B cell (primary cell): ENCODE measurements around the gene HEXD. TPM values are rescaled to one million over a fixed set of nuclear protein-coding genes. Genes with fewer than 3 reads are reported as not detected.

Experiments
- ATAC-seq: fragments of 200-7000 bp; cut with Tn5 transposase; one replicate; pipeline ENCODE4 v1.10.0; 2021; ENCODE audit warnings: low read depth, mild to moderate bottlenecking, moderate number of reproducible peaks, moderate library complexity
- CTCF ChIA-PET: fragments of 350-600 bp; sonication (Branson Sonifier 250); formaldehyde crosslinking; loops from one replicate; lab custom pipeline; 2021; ENCODE audit warnings: antibody characterized with exemption, inconsistent platforms; lab: Charles Lee
- POLR2A ChIA-PET: fragments of 350-600 bp; sonication (Branson Sonifier 250); formaldehyde crosslinking; loops from one replicate; lab custom pipeline; 2021; ENCODE audit warnings: antibody characterized with exemption; lab: Charles Lee
- DNase-seq: peaks from one replicate; pipeline ENCODE4 v3.0.0; 2013
- H2AFZ ChIP-seq: 2 replicates; pipeline ENCODE4 v1.6.1; 2012; ENCODE audit warnings: mild to moderate bottlenecking, low read depth, low read length; ENCODE audit not compliant: insufficient read depth, poor library complexity, severe bottlenecking
- H3K27ac ChIP-seq, 2 donors: 1 replicate in 1 of 2; 2 replicates in 1 of 2; pipeline ENCODE4 v1.5.1; 2012 to 2013; ENCODE audit warnings: low read length in 2 of 2, mild to moderate bottlenecking in 2 of 2, moderate library complexity in 1 of 2
- H3K27me3 ChIP-seq, 4 experiments: fragments of 200-600 bp in 1 of 4; sonication (generic) in 1 of 4; replicated peaks in 1 of 4; 1 replicate in 2 of 4; 2 replicates in 2 of 4; pipeline versions ENCODE4 v1.6.1 to v1.7.0; 2013 to 2016; ENCODE audit warnings: low read length in 3 of 4, mild to moderate bottlenecking in 2 of 4, mixed read lengths in 1 of 4, moderate library complexity in 1 of 4; ENCODE audit not compliant: insufficient read depth in 4 of 4, control insufficient read depth in 3 of 4; ENCODE audit errors: control extremely low read depth in 1 of 4
- H3K36me3 ChIP-seq, 2 experiments: replicated peaks in 1 of 2; 1 replicate in 1 of 2; 2 replicates in 1 of 2; pipeline versions ENCODE4 v1.6.1 to v1.7.1; 2013; ENCODE audit warnings: low read length in 1 of 2; ENCODE audit not compliant: insufficient read depth in 2 of 2, control insufficient read depth in 1 of 2; ENCODE audit errors: control extremely low read depth in 1 of 2, extremely low read depth in 1 of 2
- H3K4me1 ChIP-seq, 2 donors: fragments of 200-600 bp in 1 of 2; sonication (generic) in 1 of 2; 1 replicate in 1 of 2; 2 replicates in 1 of 2; pipeline versions ENCODE4 v1.5.1 to v1.6.1; 2013 to 2017; ENCODE audit warnings: low read length in 2 of 2; ENCODE audit not compliant: control insufficient read depth in 2 of 2, insufficient read depth in 2 of 2
- H3K4me2 ChIP-seq: replicated peaks from 2 replicates; pipeline ENCODE3; 2012; ENCODE audit warnings: mild to moderate bottlenecking, low read depth, low read length; ENCODE audit not compliant: poor library complexity, severe bottlenecking
- H3K4me3 ChIP-seq, 5 experiments: fragments of 200-600 bp in 1 of 5; sonication (generic) in 1 of 5; 1 replicate in 3 of 5; 2 replicates in 2 of 5; pipeline versions ENCODE4 v1.5.1 to v1.7.0; 2011 to 2016; ENCODE audit warnings: low read length in 4 of 5, mild to moderate bottlenecking in 4 of 5, low read depth in 2 of 5, control low read depth in 1 of 5, moderate library complexity in 1 of 5; ENCODE audit not compliant: insufficient read depth in 1 of 5; ENCODE audit errors: control extremely low read depth in 1 of 5, extremely low read depth in 1 of 5
- H3K79me2 ChIP-seq: fragments of 200-600 bp; sonication (generic); one replicate; pipeline ENCODE4 v1.6.0; 2016; ENCODE audit warnings: low read length; ENCODE audit not compliant: control insufficient read depth, insufficient read depth
- H3K9ac ChIP-seq: fragments of 200-600 bp; sonication (generic); 2 replicates; pipeline ENCODE4 v1.6.1; 2017; ENCODE audit warnings: mild to moderate bottlenecking, low read length, moderate library complexity
- H3K9me3 ChIP-seq, 3 donors: one replicate each; pipeline versions ENCODE4 v1.6.1 to v1.7.1; 2013; ENCODE audit warnings: low read length in 2 of 3; ENCODE audit not compliant: control insufficient read depth in 2 of 3, insufficient read depth in 1 of 3; ENCODE audit errors: control extremely low read depth in 1 of 3
- H4K20me1 ChIP-seq: 2 replicates; pipeline ENCODE4 v1.6.0; 2012; ENCODE audit warnings: mild to moderate bottlenecking, low read length; ENCODE audit not compliant: insufficient read depth, control insufficient read depth, poor library complexity, severe bottlenecking
- H3K27ac Mint-ChIP-seq: one replicate; pipeline ENCODE4 v1.8.0; 2021; ENCODE audit warnings: mixed read lengths
- H3K27me3 Mint-ChIP-seq: one replicate; pipeline ENCODE4 v1.8.0; 2021; ENCODE audit warnings: mixed read lengths
- H3K4me1 Mint-ChIP-seq: one replicate; pipeline ENCODE4 v1.8.0; 2021; ENCODE audit warnings: mixed read lengths
- H3K4me3 Mint-ChIP-seq: one replicate; pipeline ENCODE4 v1.8.0; 2021; ENCODE audit warnings: mixed read lengths
- H3K9me3 Mint-ChIP-seq: one replicate; pipeline ENCODE4 v1.8.0; 2022; ENCODE audit warnings: mixed read lengths; ENCODE audit not compliant: insufficient read depth
- CTCF ChIP-seq: fragments of 200-600 bp; IDR thresholded peaks from one replicate; pipeline ENCODE4 v1.8.0; 2022; ENCODE audit warnings: antibody characterized with exemption, mild to moderate bottlenecking
- EZH2 ChIP-seq: IDR thresholded peaks from 2 replicates; pipeline ENCODE4 v1.6.1; 2012; ENCODE audit warnings: borderline replicate concordance, low read depth, mild to moderate bottlenecking, moderate library complexity, low read length; ENCODE audit not compliant: insufficient read depth, poor library complexity, severe bottlenecking
- WGBS: methylation state at CpG from one replicate; pipeline ENCODE4 v1.1.5; 2013; ENCODE audit warnings: missing lambda C conversion rate; ENCODE audit not compliant: insufficient coverage; 5-methylcytosine and 5-hydroxymethylcytosine counted together
- intact Hi-C: fragments of 100-400 bp; cut with micrococcal nuclease; formaldehyde crosslinking; loops from one replicate; pipeline ENCODE4 v1.10.0; 2022
- polyA plus RNA-seq: library from polyadenylated mRNA; depleted of rRNA; stranded (reverse); fragments of >200 nt; gene quantifications from 2 replicates; pipeline ENCODE4 v1.2.3, GENCODE V29; 2012
- total RNA-seq, 2 donors: library from RNA; stranded (reverse); fragments of 120-200 nt in 1 of 2; gene quantifications; 1 replicate in 1 of 2; 2 replicates in 1 of 2; pipeline versions ENCODE4 v1.2.3 to v1.2.4, GENCODE V29; 2013 to 2022

Gene HEXD
- total and polyA plus RNA-seq, 2 donors (not counting 1 experiment from before 2014, with no cell fraction given), result 128 to 317 TPM

- ChIA-PET POLR2A (interaction anchor here (0.6 kb wide), 1 partner anchor 138 kb away, joined by 4 read pairs; no protein-coding TSS in a partner anchor), CTCF (no interaction called here)
- Histone ChIP-seq H3K79me2 (peaks cover 29% of the 10 kb centered on the region), H3K9me3 (no peaks in the 10 kb centered on the region), H3K27ac (no peak overlapping the region), H4K20me1 (peaks cover 26% of the 10 kb centered on the region), H3K4me3 (no peak overlapping the region), H2AFZ (no peak overlapping the region), H3K36me3 (peaks cover 0 to 23% of the 10 kb centered on the region in 2 experiments), H3K27me3 (no peaks in the 10 kb centered on the region), H3K9ac (no peak overlapping the region), H3K4me1 (peaks cover 4 to 11% of the 10 kb centered on the region in 2 donors), H3K4me2 (no peak overlapping the region)
- TF ChIP-seq EZH2 (no peak), CTCF (no peak)
- peaks cover 10% of the 10 kb centered on the region for H3K4me1 Mint-ChIP-seq
- no peak for ATAC-seq
- intact Hi-C loops, result no loop called here
- no peak overlapping the region for H3K4me3 Mint-ChIP-seq
- H3K27ac Mint-ChIP-seq, result no peak overlapping the region
- H3K9me3 Mint-ChIP-seq, result no peaks in the 10 kb centered on the region
- 98% methylated on average over 14 of the region's 15 CpGs for WGBS
- H3K27me3 Mint-ChIP-seq, result no peaks in the 10 kb centered on the region
- DNase-seq, result no peak
Measured at GRCh38 chr17:82408288-82408937, 9.7 kb upstream of the HEXD start.

- ChIA-PET CTCF (no interaction called here), POLR2A (interaction anchor here (0.6 kb wide), 1 partner anchor 109 kb away, joined by 6 read pairs; no protein-coding TSS in a partner anchor)
- Mint-ChIP-seq H3K27ac (no peak overlapping the region), H3K4me3 (no peak overlapping the region), H3K4me1 (peaks cover 10% of the 10 kb centered on the region), H3K27me3 (no peaks in the 10 kb centered on the region), H3K9me3 (no peaks in the 10 kb centered on the region)
- H4K20me1 ChIP-seq, result peaks cover 31% of the 10 kb centered on the region
- H3K4me2 ChIP-seq, result no peak overlapping the region
- no peak overlapping the region for H3K4me3 ChIP-seq
- H3K36me3 ChIP-seq, result peaks cover 0 to 19% of the 10 kb centered on the region in 2 experiments
- H3K79me2 ChIP-seq, result peaks cover 31% of the 10 kb centered on the region
- H3K9ac ChIP-seq, result no peak overlapping the region
- H2AFZ ChIP-seq, result no peak overlapping the region
- no peak for ATAC-seq
- intact Hi-C loops, result no loop called here
- H3K27ac ChIP-seq, result no peak overlapping the region
- peaks cover 4 to 11% of the 10 kb centered on the region in 2 donors for H3K4me1 ChIP-seq
- DNase-seq, result no peak
- no peak for TF ChIP-seq CTCF
- no peak for TF ChIP-seq EZH2
- H3K9me3 ChIP-seq, result no peaks in the 10 kb centered on the region
- no peaks in the 10 kb centered on the region for H3K27me3 ChIP-seq
- WGBS, result 98% methylated on average over 20 of the region's 21 CpGs
Measured at GRCh38 chr17:82408938-82409318, 9.2 kb upstream of the HEXD start.
